ENCODE results near the gene UGT1A8. TPM values are rescaled to one million over a fixed set of nuclear protein-coding genes. Genes with fewer than 3 reads are reported as not detected.
"Not testable (repeated sequence)": the region's sequence is repeated elsewhere in the genome, so short reads cannot be mapped to it uniquely, and the experiment has no call there.

The UGT1A8 gene
- total RNA-seq, 2 donors from 2014 or later: not detected

DNA sequence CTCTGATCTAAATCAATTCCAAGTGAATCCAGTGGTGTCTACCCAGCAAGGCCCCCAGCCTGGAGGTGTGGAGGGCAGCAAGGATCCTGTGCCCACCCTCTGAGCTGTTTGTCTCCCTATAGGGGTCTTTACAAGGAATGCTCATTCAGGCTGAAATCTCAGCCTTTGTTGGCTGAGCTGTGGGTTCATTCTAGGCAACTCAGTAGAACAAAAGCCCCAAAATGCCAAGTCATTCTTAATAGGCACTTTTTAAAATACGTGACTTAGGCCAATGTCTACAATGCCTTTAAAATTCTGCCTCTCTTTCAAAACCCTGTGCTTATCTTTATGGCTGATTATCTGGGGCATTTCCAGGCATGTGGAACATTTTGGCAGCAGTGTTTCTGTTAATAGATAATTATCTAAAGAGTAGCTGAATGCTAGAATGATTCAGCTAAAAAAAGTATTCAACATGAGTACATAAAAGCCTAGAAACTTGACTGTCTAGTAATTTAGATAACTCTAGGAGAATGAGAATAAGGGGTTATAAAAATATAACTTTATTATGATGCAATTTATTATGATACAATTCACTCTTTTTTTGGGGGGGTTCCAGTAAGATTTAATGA lies 82.7 kb downstream of the UGT1A8 start:
- no peaks in the 10 kb centered on the region for H3K4me1 Mint-ChIP-seq
- no peaks in the 10 kb centered on the region for H3K9me3 ChIP-seq (ENCODE audit: control insufficient read depth, low read length, poor library complexity, severe bottlenecking)
- ATAC-seq (no peak), DNase-seq (no peak)
- H3K4me3 Mint-ChIP-seq: no peak overlapping the region
- H3K27me3 Mint-ChIP-seq: peaks cover 45% of the 10 kb centered on the region
- H3K36me3 Mint-ChIP-seq (ENCODE audit: low read depth): peaks cover 8% of the 10 kb centered on the region
- no peak overlapping the region for H3K27ac Mint-ChIP-seq

DNA sequence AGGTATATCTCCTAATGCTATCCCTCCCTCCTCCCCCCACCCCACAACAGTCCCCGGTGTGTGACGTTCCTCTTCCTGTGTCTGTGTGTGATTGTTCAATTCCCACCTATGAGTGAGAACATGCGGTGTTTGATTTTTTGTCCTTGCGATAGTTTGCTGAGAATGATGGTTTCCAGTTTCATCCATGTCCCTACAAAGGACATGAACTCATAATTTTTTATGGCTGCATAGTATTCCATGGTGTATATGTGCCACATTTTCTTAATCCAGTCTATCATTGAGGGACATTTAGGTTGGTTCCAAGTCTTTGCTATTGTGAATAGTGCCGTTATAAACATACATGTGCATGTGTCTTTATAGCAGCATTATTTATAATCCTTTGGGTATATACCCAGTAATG lies 83.4 kb downstream of the UGT1A8 start:
- not testable (repeated sequence) for H3K36me3 Mint-ChIP-seq (ENCODE audit: low read depth); H3K9me3 ChIP-seq (ENCODE audit: control insufficient read depth, low read length, poor library complexity, severe bottlenecking); H3K4me3 Mint-ChIP-seq; H3K27ac Mint-ChIP-seq; DNase-seq; ATAC-seq; H3K4me1 Mint-ChIP-seq
- H3K27me3 Mint-ChIP-seq: peaks cover 50% of the 10 kb centered on the region

DNA sequence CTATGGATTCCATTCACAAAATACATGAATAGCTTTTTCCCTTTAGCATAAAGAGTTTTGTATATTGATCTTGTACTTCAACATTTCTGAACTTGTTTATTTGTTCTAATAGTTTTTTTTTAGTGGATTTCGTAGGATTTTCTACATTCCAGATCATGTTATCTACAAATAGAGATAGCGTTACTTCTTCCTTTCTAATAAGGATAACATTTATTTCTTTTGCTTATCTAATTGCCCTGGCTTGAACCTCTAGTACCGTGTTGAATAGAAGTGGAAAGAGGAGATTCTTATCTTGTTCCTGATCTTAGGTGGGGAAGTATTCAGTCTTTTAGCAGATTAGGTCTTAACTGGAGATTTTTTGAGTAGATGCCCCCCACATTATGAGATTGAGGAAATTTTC lies 84.8 kb downstream of the UGT1A8 start:
- Mint-ChIP-seq H3K27me3 (peaks cover 42% of the 10 kb centered on the region), H3K36me3 (ENCODE audit: low read depth) (peaks cover 6% of the 10 kb centered on the region)
- no peak for ATAC-seq

DNA sequence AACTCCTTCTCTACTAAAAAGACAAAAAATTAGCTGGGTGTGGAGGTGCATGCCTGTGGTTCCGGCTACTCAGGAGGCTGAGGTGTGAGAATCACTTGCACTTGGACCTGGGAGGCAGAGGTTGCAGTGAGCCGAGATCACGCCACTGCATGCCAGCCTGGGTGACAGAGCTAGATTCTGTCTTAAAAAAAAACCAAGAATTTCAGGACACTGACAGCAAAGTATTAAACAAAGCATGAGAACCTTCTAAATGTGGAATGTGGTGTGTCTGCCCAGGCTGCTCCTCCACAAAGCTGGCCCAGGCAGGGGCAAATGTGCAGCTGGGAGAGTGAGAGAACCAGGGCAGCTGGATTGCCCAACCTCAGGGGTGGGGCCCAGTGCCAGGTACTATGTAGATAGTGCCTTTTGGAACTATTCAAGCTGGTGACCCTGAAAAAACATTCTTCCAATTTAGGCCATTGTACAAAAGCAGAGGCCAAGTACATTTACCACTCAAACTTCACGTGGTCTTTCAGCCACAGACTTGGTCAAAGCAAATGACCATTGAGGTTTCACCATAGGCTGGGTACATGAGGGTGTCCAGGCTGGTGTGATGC lies 88.6 kb downstream of the UGT1A8 start:
- peaks cover 56% of the 10 kb centered on the region for H3K27me3 Mint-ChIP-seq
- ATAC-seq: no peak

More for the DNA sequence above, 84.8 kb downstream of the UGT1A8 start:
- DNase-seq: no peak
- no peaks in the 10 kb centered on the region for H3K9me3 ChIP-seq (ENCODE audit: control insufficient read depth, low read length, poor library complexity, severe bottlenecking)
- Mint-ChIP-seq H3K27ac (no peak overlapping the region), H3K4me3 (no peak overlapping the region), H3K4me1 (no peaks in the 10 kb centered on the region)

DNA sequence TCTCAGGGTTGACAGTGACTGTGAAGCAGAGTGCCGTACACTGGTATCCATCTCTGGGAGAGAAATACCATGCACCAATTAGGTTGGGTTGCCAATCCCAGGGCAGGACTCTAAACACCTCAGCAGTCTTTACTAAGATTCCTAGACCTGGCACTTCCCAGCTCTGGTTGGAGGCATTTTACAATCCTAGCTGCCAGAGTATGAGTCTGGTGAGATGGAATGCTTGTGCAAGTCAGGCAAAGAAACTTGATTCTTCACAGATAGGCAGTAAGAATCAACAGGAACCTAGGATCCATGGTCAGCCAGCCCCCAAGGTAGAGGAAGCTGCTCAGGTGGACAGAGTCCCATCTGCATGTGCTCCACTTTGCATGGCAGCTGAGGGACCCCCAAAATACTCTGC lies 89.3 kb downstream of the UGT1A8 start:
- DNase-seq: no peak
- no peaks in the 10 kb centered on the region for H3K9me3 ChIP-seq (ENCODE audit: control insufficient read depth, low read length, poor library complexity, severe bottlenecking)
- Mint-ChIP-seq H3K36me3 (ENCODE audit: low read depth) (peaks cover 6% of the 10 kb centered on the region), H3K4me3 (no peak overlapping the region), H3K27ac (no peak overlapping the region), H3K27me3 (peaks cover 56% of the 10 kb centered on the region), H3K4me1 (peaks cover 3% of the 10 kb centered on the region)
- ATAC-seq: no peak

More for the DNA sequence above, 88.6 kb downstream of the UGT1A8 start:
- DNase-seq: no peak
- peaks cover 6% of the 10 kb centered on the region for H3K36me3 Mint-ChIP-seq (ENCODE audit: low read depth)
- H3K4me3 Mint-ChIP-seq: no peak overlapping the region
- H3K9me3 ChIP-seq (ENCODE audit: control insufficient read depth, low read length, poor library complexity, severe bottlenecking): no peaks in the 10 kb centered on the region
- no peaks in the 10 kb centered on the region for H3K4me1 Mint-ChIP-seq
- H3K27ac Mint-ChIP-seq: no peak overlapping the region

DNA sequence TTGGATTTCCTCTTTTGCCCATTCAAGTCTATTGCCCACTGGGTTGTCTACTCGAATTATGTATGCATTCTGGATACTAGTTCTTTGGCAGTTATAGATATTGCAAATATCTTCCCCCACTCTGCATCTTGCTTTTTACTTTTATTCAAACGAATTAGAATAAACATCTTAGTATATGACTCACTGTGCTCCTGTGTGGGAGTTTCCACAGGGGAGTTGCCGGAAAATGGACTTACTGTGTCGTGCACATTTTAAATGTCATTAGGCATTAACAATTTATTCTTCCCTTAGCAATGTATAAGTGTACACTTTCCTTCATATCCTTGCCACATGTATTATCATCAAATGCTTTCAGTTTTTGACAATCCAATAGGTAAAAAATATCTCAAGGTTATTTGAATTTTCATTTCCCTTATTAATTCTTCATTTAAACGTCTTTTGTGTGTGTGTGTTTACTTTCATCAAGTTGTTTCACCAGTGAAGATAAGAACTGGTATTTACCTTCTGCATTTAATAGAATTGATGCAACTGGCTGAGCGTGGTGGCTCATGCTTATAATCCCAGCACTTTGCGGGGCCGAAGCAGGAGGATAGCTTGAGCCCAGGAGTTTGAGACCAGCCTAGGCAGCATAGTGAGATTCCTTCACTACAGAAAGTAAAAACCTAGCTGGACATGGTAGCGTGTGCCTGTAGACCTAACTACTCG lies 90.7 kb downstream of the UGT1A8 start:
- no peaks in the 10 kb centered on the region for H3K9me3 ChIP-seq (ENCODE audit: control insufficient read depth, low read length, poor library complexity, severe bottlenecking)
- ATAC-seq (no peak), DNase-seq (no peak)
- no peak overlapping the region for H3K4me3 Mint-ChIP-seq
- H3K27ac Mint-ChIP-seq: no peak overlapping the region
- H3K36me3 Mint-ChIP-seq (ENCODE audit: low read depth): peaks cover 9% of the 10 kb centered on the region
- peaks cover 5% of the 10 kb centered on the region for H3K4me1 Mint-ChIP-seq
- H3K27me3 Mint-ChIP-seq: peaks cover 59% of the 10 kb centered on the region

DNA sequence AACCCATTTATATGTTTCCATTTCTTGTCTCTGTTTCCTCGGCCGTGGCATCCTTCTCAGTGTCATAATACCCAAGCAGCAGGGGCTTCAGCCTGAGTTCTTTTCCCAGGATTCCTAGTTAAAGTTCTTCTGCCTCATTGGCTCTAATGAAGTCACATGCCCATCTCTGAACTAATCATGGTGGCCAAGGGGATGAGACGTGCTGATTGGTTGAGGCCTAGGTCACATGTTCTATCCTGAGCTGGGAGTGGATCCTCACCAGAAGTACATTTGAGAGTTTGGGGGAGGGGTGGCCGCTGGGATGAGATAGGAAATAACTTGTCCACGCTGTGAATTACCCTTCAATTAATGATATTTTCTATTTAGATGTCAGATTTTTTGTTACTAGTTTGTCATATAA lies 91.5 kb downstream of the UGT1A8 start:
- Mint-ChIP-seq H3K36me3 (ENCODE audit: low read depth) (peaks cover 9% of the 10 kb centered on the region), H3K27ac (no peak overlapping the region), H3K27me3 (peaks cover 66% of the 10 kb centered on the region), H3K4me3 (no peak overlapping the region), H3K4me1 (peaks cover 7% of the 10 kb centered on the region)
- DNase-seq: no peak
- no peak for ATAC-seq
- no peaks in the 10 kb centered on the region for H3K9me3 ChIP-seq (ENCODE audit: control insufficient read depth, low read length, poor library complexity, severe bottlenecking)

DNA sequence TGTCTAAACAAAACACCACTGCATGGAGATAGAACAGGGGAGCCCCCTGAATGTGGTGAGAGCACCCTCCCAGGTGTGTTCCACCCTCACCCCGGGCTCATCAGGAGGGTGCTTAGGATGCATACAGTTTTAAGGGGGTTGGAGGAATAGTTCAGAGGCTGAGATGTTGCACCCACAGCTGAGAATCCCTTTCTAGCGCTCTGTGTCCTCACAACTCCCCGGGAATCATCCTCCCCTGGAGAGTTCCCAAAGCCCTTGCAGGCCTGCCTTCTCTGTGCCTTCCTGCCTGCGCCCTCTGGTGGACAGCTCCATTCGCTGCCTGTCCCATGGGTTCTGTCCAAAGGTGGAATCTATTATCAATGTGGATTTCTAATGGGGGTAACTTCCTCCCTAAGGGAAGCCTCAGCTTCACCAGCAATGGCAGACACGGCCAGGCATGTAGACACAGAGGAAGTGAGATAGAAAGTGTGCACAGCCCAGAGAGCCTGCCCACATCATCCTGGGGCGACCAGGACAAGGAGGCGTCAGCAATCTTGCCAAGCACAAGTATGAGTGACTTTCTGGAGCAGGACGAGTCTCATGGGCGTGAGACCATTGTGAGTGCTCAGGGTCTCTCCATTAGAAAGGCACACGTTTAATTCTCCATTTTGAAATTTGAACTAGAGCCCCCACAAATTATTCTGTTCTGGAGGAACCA lies 94.0 kb downstream of the UGT1A8 start:
- Mint-ChIP-seq H3K36me3 (ENCODE audit: low read depth) (peaks cover 7% of the 10 kb centered on the region), H3K4me3 (no peak overlapping the region), H3K4me1 (peaks cover 8% of the 10 kb centered on the region), H3K27me3 (peaks cover 77% of the 10 kb centered on the region), H3K27ac (no peak overlapping the region)
- H3K9me3 ChIP-seq (ENCODE audit: control insufficient read depth, low read length, poor library complexity, severe bottlenecking): no peaks in the 10 kb centered on the region
- ATAC-seq (peak; percentile 61), DNase-seq (peak; percentile 23 to 59 (median 30))

DNA sequence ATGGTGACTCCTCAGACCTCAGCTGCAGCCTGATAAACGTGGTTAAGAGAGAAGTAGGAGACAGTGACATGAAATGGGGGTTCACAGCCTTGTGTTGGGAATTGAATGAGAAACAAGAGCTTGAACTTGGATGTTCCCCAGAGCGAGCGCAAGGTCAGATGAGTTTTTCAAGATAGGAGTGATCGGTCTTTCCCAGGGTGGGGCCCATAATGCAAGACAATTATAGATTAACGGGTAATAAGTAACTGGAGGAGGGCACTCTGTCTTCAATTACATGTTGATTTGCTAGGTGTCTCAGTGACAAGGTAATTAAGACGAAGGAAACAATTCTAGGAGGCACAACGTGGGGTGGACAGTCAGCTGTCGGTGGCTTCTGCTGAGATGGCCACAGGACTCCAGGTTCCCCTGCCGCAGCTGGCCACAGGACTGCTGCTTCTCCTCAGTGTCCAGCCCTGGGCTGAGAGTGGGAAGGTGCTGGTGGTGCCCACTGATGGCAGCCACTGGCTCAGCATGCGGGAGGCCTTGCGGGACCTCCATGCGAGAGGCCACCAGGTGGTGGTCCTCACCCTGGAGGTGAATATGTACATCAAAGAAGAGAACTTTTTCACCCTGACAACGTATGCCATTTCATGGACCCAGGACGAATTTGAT lies 95.3 kb downstream of the UGT1A8 start, which contains the start of gene UGT1A5:
TSS of gene UGT1A5 (plus strand) at position 297 of the 651 bp plus-strand sequence. CDS start at position 382, 85 bp downstream.
- H3K27ac Mint-ChIP-seq: no peak within 1 kb of the TSS
- H3K27me3 Mint-ChIP-seq: peaks cover 81% of the 10 kb centered on the region
- H3K4me1 Mint-ChIP-seq: peaks cover 8% of the 10 kb centered on the region
- H3K36me3 Mint-ChIP-seq (ENCODE audit: low read depth): peaks cover 3% of the 10 kb centered on the region
- ATAC-seq (no peak), DNase-seq (no peak)
- no peaks in the 10 kb centered on the region for H3K9me3 ChIP-seq (ENCODE audit: control insufficient read depth, low read length, poor library complexity, severe bottlenecking)
- H3K4me3 Mint-ChIP-seq: no peak within 1 kb of the TSS

DNA sequence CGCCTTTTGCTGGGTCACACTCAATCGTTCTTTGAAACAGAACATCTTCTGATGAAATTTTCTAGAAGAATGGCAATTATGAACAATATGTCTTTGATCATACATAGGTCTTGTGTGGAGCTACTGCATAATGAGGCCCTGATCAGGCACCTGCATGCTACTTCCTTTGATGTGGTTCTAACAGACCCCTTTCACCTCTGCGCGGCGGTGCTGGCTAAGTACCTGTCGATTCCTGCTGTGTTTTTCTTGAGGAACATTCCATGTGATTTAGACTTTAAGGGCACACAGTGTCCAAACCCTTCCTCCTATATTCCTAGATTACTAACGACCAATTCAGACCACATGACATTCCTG lies 95.8 kb downstream of the UGT1A8 start:
- no peaks in the 10 kb centered on the region for H3K9me3 ChIP-seq (ENCODE audit: control insufficient read depth, low read length, poor library complexity, severe bottlenecking)
- DNase-seq (no peak), ATAC-seq (no peak)
- peaks cover 81% of the 10 kb centered on the region for H3K27me3 Mint-ChIP-seq
- peaks cover 3% of the 10 kb centered on the region for H3K36me3 Mint-ChIP-seq (ENCODE audit: low read depth)
- peaks cover 9% of the 10 kb centered on the region for H3K4me1 Mint-ChIP-seq
- no peak overlapping the region for H3K4me3 Mint-ChIP-seq
- H3K27ac Mint-ChIP-seq: no peak overlapping the region

DNA sequence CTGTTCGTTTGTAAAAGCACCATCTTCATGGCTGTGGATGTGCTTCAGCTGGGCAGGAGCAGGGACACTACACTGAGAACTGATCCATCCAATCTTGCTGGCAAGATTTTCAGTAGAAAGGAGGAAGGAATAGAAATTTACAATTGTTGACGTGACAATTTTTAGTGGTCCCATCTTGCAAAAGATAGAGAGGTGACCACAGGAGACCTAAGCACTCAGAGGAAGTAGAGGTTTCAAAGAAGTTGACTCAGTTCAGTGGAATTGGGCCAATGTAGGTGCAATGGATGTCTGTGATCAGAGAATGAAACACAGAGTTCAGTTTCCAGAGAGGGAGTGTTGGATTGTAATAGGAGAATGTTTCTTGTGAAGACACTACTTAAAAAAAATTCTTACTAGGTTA lies 96.7 kb downstream of the UGT1A8 start:
- no peak for ATAC-seq
- Mint-ChIP-seq H3K36me3 (ENCODE audit: low read depth) (peaks cover 3% of the 10 kb centered on the region), H3K27ac (no peak overlapping the region), H3K4me3 (no peak overlapping the region), H3K4me1 (peaks cover 10% of the 10 kb centered on the region), H3K27me3 (peaks cover 82% of the 10 kb centered on the region)
- DNase-seq: no peak
- H3K9me3 ChIP-seq (ENCODE audit: control insufficient read depth, low read length, poor library complexity, severe bottlenecking): no peaks in the 10 kb centered on the region

DNA sequence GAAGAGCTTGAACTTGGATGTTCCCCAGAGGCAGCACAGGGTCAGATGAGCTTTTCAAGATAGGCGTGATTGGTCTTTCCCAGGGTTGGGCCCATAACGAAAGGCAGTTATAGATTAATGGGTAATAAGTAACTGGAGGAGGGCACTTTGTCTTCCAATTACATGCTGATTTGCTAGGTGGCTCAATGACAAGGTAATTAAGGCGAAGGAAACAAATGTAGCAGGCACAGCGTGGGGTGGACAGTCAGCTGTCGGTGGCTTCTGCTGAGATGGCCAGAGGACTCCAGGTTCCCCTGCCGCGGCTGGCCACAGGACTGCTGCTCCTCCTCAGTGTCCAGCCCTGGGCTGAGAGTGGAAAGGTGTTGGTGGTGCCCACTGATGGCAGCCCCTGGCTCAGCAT lies 101.1 kb downstream of the UGT1A8 start, which contains the start of gene UGT1A4:
TSS of gene UGT1A4 (plus strand) at position 185 of the 400 bp plus-strand sequence. CDS start at position 270, 85 bp downstream.
- peaks cover 75% of the 10 kb centered on the region for H3K27me3 Mint-ChIP-seq
- peaks cover 4% of the 10 kb centered on the region for H3K4me1 Mint-ChIP-seq
- no peaks in the 10 kb centered on the region for H3K36me3 Mint-ChIP-seq (ENCODE audit: low read depth)
- H3K4me3 Mint-ChIP-seq: no peak within 1 kb of the TSS
- no peak for ATAC-seq
- no peak for DNase-seq
- no peaks in the 10 kb centered on the region for H3K9me3 ChIP-seq (ENCODE audit: control insufficient read depth, low read length, poor library complexity, severe bottlenecking)
- H3K27ac Mint-ChIP-seq: no peak within 1 kb of the TSS
